Stimulated activated CD8-positive, alpha-beta memory T cell treated with anti-CD3 and anti-CD28 coated beads, Interleukin-12 subunit alpha, Interleukin-12 subunit beta, amount 100 ng/mL, for 24 hours (primary cell): ENCODE results near the gene CCDC124.
"Not testable (repeated sequence)": the region's sequence is repeated elsewhere in the genome, so short reads cannot be mapped to it uniquely, and the experiment has no call there.

Experiments
- DNase-seq: peaks from one replicate; pipeline ENCODE4 v3.0.0-alpha.2; 2020; ENCODE audit errors: extremely low read depth

The CCDC124 gene

GRCh38 chr19:17985037-17985818 lies 52.4 kb downstream of the CCDC124 start:
- DNase-seq = no peak

GRCh38 chr19:17986569-17986968 lies 53.8 kb downstream of the CCDC124 start:
- not testable (repeated sequence) for DNase-seq

- no peak for DNase-seq
Measured at GRCh38 chr19:17988161-17988560, 55.3 kb downstream of the CCDC124 start.

- DNase-seq = no peak
Measured at GRCh38 chr19:17989425-17990094, 56.7 kb downstream of the CCDC124 start.

GRCh38 chr19:17993076-17993813 lies 60.4 kb downstream of the CCDC124 start:
- DNase-seq = no peak
